Fibroblast of lung (primary cell): ENCODE measurements around the gene DNAH3. TPM values are rescaled to one million over a fixed set of nuclear protein-coding genes. Genes with fewer than 3 reads are reported as not detected.

Experiments
- DNase-seq, 2 donors: peaks; one replicate each; pipeline versions ENCODE4 v3.0.0 to v3.0.0-alpha.2; 2010; ENCODE audit warnings: low read depth in 2 of 2
- H2AFZ ChIP-seq: 2 replicates; pipeline ENCODE4 v1.5.1; 2012; ENCODE audit warnings: low read length, control low read depth, inconsistent platforms
- H3K27ac ChIP-seq: 2 replicates; pipeline ENCODE4 v1.5.1; 2011; ENCODE audit warnings: low read length, control low read depth; ENCODE audit not compliant: insufficient read depth
- H3K27me3 ChIP-seq: 2 replicates; pipeline ENCODE4 v1.5.1; 2011; ENCODE audit warnings: mild to moderate bottlenecking, low read length; ENCODE audit not compliant: control insufficient read depth, insufficient read depth
- H3K36me3 ChIP-seq: 2 replicates; pipeline ENCODE4 v1.5.1; 2011; ENCODE audit warnings: low read length; ENCODE audit not compliant: control insufficient read depth, insufficient read depth
- H3K4me1 ChIP-seq: 2 replicates; pipeline ENCODE4 v1.5.1; 2011; ENCODE audit warnings: low read length; ENCODE audit not compliant: control insufficient read depth, insufficient read depth; ENCODE audit errors: extremely low read depth
- H3K4me2 ChIP-seq: 2 replicates; pipeline ENCODE4 v1.5.1; 2011; ENCODE audit warnings: low read length, control low read depth; ENCODE audit not compliant: insufficient read depth; ENCODE audit errors: extremely low read depth
- H3K4me3 ChIP-seq, 4 experiments: fragments of 200-600 bp in 1 of 4; sonication (generic) in 1 of 4; replicated peaks in 1 of 4; 2 replicates each; pipeline ENCODE4 v1.5.1; 2011 to 2016; ENCODE audit warnings: low read length in 4 of 4, low read depth in 3 of 4, mild to moderate bottlenecking in 3 of 4, control low read depth in 2 of 4, inconsistent platforms in 1 of 4, mixed read lengths in 1 of 4; ENCODE audit not compliant: insufficient read depth in 1 of 4; ENCODE audit errors: control extremely low read depth in 1 of 4
- H3K79me2 ChIP-seq: 2 replicates; pipeline ENCODE4 v1.5.1; 2012; ENCODE audit warnings: mild to moderate bottlenecking, low read length, inconsistent platforms; ENCODE audit not compliant: control insufficient read depth, insufficient read depth
- H3K9ac ChIP-seq: 2 replicates; pipeline ENCODE4 v1.5.1; 2011; ENCODE audit warnings: mild to moderate bottlenecking, low read length, control low read depth; ENCODE audit not compliant: insufficient read depth
- H3K9me3 ChIP-seq: 2 replicates; pipeline ENCODE4 v1.5.1; 2012; ENCODE audit warnings: low read depth, low read length; ENCODE audit not compliant: control insufficient read depth, insufficient read depth
- H4K20me1 ChIP-seq: 2 replicates; pipeline ENCODE4 v1.5.1; 2011; ENCODE audit warnings: low read length; ENCODE audit not compliant: control insufficient read depth, insufficient read depth; ENCODE audit errors: extremely low read depth
- CTCF ChIP-seq, 2 donors: IDR thresholded peaks in 1 of 2; conservative IDR thresholded peaks in 1 of 2; 1 replicate in 1 of 2; 2 replicates in 1 of 2; pipeline ENCODE4 v1.5.1; 2011 to 2012; ENCODE audit warnings: low read length in 2 of 2, control low read depth in 1 of 2, inconsistent platforms in 1 of 2, low read depth in 1 of 2, mild to moderate bottlenecking in 1 of 2
- EZH2 ChIP-seq: IDR thresholded peaks from 2 replicates; pipeline ENCODE4 v1.5.1; 2012; ENCODE audit warnings: low read length, control low read depth, mild to moderate bottlenecking; ENCODE audit errors: missing control alignments
- polyA plus RNA-seq, 2 donors: library from polyadenylated mRNA; depleted of rRNA in 1 of 2; stranded (reverse) in 1 of 2; unstranded in 1 of 2; fragments of >200 nt; gene quantifications; 2 replicates each; pipeline ENCODE4 v1.2.1, GENCODE V29; 2011 to 2012; ENCODE audit warnings: missing spikeins in 1 of 2
- total RNA-seq: library from RNA; depleted of rRNA; stranded (reverse); fragments of >200 nt; gene quantifications from 2 replicates; pipeline ENCODE4 v1.2.1, GENCODE V29; 2014

The DNAH3 gene
- total and polyA plus RNA-seq, 2 donors (not counting 1 experiment from before 2014, with no cell fraction given) = not detected

GRCh38 chr16:20920091-20920490 lies 230.6 kb downstream of the DNAH3 start:
- no peaks in the 10 kb centered on the region for H3K9me3 ChIP-seq
- no peak overlapping the region for H3K27ac ChIP-seq
- no peaks in the 10 kb centered on the region for H3K27me3 ChIP-seq
- no peak overlapping the region for H3K4me2 ChIP-seq
- no peak overlapping the region for H2AFZ ChIP-seq
- H3K4me3 ChIP-seq = no peak overlapping the region
- no peaks in the 10 kb centered on the region for H3K79me2 ChIP-seq
- no peaks in the 10 kb centered on the region for H4K20me1 ChIP-seq
- H3K36me3 ChIP-seq = no peaks in the 10 kb centered on the region
- H3K4me1 ChIP-seq = peaks cover 9% of the 10 kb centered on the region
- TF ChIP-seq CTCF (conservative IDR thresholded peaks at IDR 0.05 in 1 of 2, IDR thresholded peaks at IDR 0.05 in 1 of 2; ENCODE audit: low read depth in 1 of 2, low read length in 2 of 2) (no peak), EZH2 (no peak)
- DNase-seq = no peak
- H3K9ac ChIP-seq = no peak overlapping the region

GRCh38 chr16:20918486-20919239 lies 232.0 kb downstream of the DNAH3 start:
- Histone ChIP-seq H4K20me1 (no peaks in the 10 kb centered on the region), H3K4me1 (peaks cover 9% of the 10 kb centered on the region), H2AFZ (peak overlapping the region; percentile 28), H3K27me3 (no peaks in the 10 kb centered on the region), H3K9me3 (no peaks in the 10 kb centered on the region), H3K4me3 (no peak overlapping the region), H3K4me2 (peak overlapping the region; percentile 40), H3K9ac (no peak overlapping the region), H3K79me2 (no peaks in the 10 kb centered on the region), H3K36me3 (no peaks in the 10 kb centered on the region), H3K27ac (peak overlapping the region; percentile 30)
- no peak for TF ChIP-seq CTCF (conservative IDR thresholded peaks at IDR 0.05 in 1 of 2, IDR thresholded peaks at IDR 0.05 in 1 of 2; ENCODE audit: low read depth in 1 of 2, low read length in 2 of 2)
- TF ChIP-seq EZH2 = no peak
- peak; percentile 81 to 87 for DNase-seq

GRCh38 chr16:20916942-20917341 lies 233.7 kb downstream of the DNAH3 start:
- Histone ChIP-seq H3K4me3 (no peak overlapping the region), H3K4me1 (peaks cover 16% of the 10 kb centered on the region), H3K27me3 (no peaks in the 10 kb centered on the region), H3K9me3 (no peaks in the 10 kb centered on the region), H2AFZ (no peak overlapping the region), H3K4me2 (no peak overlapping the region), H3K27ac (no peak overlapping the region), H3K79me2 (no peaks in the 10 kb centered on the region), H4K20me1 (no peaks in the 10 kb centered on the region), H3K9ac (no peak overlapping the region), H3K36me3 (no peaks in the 10 kb centered on the region)
- TF ChIP-seq CTCF (conservative IDR thresholded peaks at IDR 0.05 in 1 of 2, IDR thresholded peaks at IDR 0.05 in 1 of 2; ENCODE audit: low read depth in 1 of 2, low read length in 2 of 2) (no peak), EZH2 (no peak)
- DNase-seq = no peak
